Mesendoderm (in vitro differentiated cells): ENCODE results near the gene PAK4.

Source experiments
- DNase-seq: peaks from one replicate; pipeline ENCODE4 v3.0.0; 2013
- H2AK5ac ChIP-seq: 2 replicates; pipeline ENCODE4 v1.6.1; 2013; ENCODE audit warnings: low read length, inconsistent platforms
- H2BK120ac ChIP-seq: 2 replicates; pipeline ENCODE4 v1.6.1; 2013; ENCODE audit warnings: low read depth, mild to moderate bottlenecking, low read length, moderate library complexity, mixed read lengths
- H2BK15ac ChIP-seq: replicated peaks from 2 replicates; pipeline ENCODE4 v1.6.1; 2013; ENCODE audit warnings: low read depth, mild to moderate bottlenecking, moderate library complexity
- H2BK5ac ChIP-seq: 2 replicates; pipeline ENCODE4 v1.6.1; 2013; ENCODE audit warnings: low read length, inconsistent platforms
- H3K18ac ChIP-seq: 2 replicates; pipeline ENCODE4 v1.6.1; 2013; ENCODE audit warnings: mild to moderate bottlenecking, low read length, mixed read lengths
- H3K23ac ChIP-seq: one replicate; pipeline ENCODE4 v1.6.1; 2013; ENCODE audit warnings: low read length
- H3K27ac ChIP-seq: 2 replicates; pipeline ENCODE4 v1.5.1; 2013; ENCODE audit warnings: low read depth, mild to moderate bottlenecking, inconsistent platforms, low read length, moderate library complexity
- H3K27me3 ChIP-seq: 2 replicates; pipeline ENCODE4 v1.6.1; 2013; ENCODE audit warnings: low read length, control low read depth, mild to moderate bottlenecking, inconsistent platforms; ENCODE audit not compliant: insufficient read depth, poor library complexity
- H3K36me3 ChIP-seq: 2 replicates; pipeline ENCODE4 v1.6.1; 2013; ENCODE audit warnings: low read length, inconsistent platforms; ENCODE audit not compliant: control insufficient read depth, insufficient read depth
- H3K4ac ChIP-seq: one replicate; pipeline ENCODE4 v1.6.1; 2013; ENCODE audit warnings: low read depth, mild to moderate bottlenecking, low read length, moderate library complexity
- H3K4me1 ChIP-seq: 2 replicates; pipeline ENCODE4 v1.6.1; 2013; ENCODE audit warnings: low read depth, low read length, inconsistent platforms; ENCODE audit not compliant: control insufficient read depth
- H3K4me2 ChIP-seq: 2 replicates; pipeline ENCODE4 v1.6.1; 2013; ENCODE audit warnings: low read length
- H3K4me3 ChIP-seq: 2 replicates; pipeline ENCODE4 v1.5.1; 2013; ENCODE audit warnings: mild to moderate bottlenecking, low read length
- H3K56ac ChIP-seq: one replicate; pipeline ENCODE4 v1.6.1; 2013; ENCODE audit warnings: low read length
- H3K79me1 ChIP-seq: 2 replicates; pipeline ENCODE4 v1.6.1; 2013; ENCODE audit warnings: low read length, inconsistent platforms
- H3K79me2 ChIP-seq: 2 replicates; pipeline ENCODE4 v1.6.1; 2013; ENCODE audit warnings: mild to moderate bottlenecking, low read length; ENCODE audit not compliant: control insufficient read depth, insufficient read depth
- H3K9ac ChIP-seq: 2 replicates; pipeline ENCODE4 v1.6.1; 2013; ENCODE audit warnings: low read length, inconsistent platforms
- H4K5ac ChIP-seq: one replicate; pipeline ENCODE4 v1.6.1; 2013; ENCODE audit warnings: low read length
- H4K8ac ChIP-seq: one replicate; pipeline ENCODE4 v1.6.1; 2013; ENCODE audit warnings: low read depth, mild to moderate bottlenecking, control low read depth, low read length, moderate library complexity
- whole genome bisulfite sequencing: extraction: QIAGEN DNeasy Blood & Tissue Kit; methylation state at CpG from one replicate; pipeline ENCODE4 v1.1.7; 2013; ENCODE audit warnings: low lambda C conversion rate, missing lambda C conversion rate; ENCODE audit not compliant: insufficient coverage; ENCODE audit errors: extremely low coverage; 5-methylcytosine and 5-hydroxymethylcytosine counted together

Gene PAK4

DNA sequence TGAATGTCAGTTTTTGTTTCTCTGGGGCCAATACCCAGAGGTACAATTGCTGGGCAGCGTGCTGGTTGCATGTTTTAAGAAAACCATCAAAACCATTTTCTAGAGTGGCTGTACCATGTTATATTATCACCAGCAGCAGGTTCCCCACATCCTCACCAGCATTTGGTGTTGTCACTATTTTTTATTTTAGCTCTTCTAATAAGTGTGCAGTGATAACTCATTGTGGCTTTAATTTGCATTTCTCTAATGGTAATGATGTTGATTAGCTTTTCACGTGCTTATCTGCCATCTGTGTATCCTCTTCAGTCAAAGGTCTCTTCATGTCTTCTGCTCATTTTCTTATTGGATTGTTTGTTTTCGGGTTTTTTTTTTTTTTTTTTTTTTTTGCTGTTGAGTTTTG lies 21.9 kb downstream of the PAK4 start:
- Histone ChIP-seq H3K56ac (no peak overlapping the region), H2BK5ac (no peak overlapping the region), H3K23ac (no peak overlapping the region), H4K5ac (no peak overlapping the region), H2AK5ac (no peak overlapping the region), H3K27me3 (no peaks in the 10 kb centered on the region), H2BK15ac (no peak overlapping the region), H3K36me3 (no peaks in the 10 kb centered on the region), H3K79me2 (peaks cover 17% of the 10 kb centered on the region), H2BK120ac (no peak overlapping the region), H3K9ac (no peak overlapping the region), H3K27ac (no peak overlapping the region), H3K4me3 (no peak overlapping the region), H3K79me1 (peaks cover 18% of the 10 kb centered on the region), H4K8ac (no peak overlapping the region), H3K4me2 (no peak overlapping the region), H3K4ac (no peak overlapping the region), H3K4me1 (peaks cover 1% of the 10 kb centered on the region), H3K18ac (no peak overlapping the region)
- no CpG with 5 or more reads among the region's 3 CpGs for WGBS
- no peak for DNase-seq

DNA sequence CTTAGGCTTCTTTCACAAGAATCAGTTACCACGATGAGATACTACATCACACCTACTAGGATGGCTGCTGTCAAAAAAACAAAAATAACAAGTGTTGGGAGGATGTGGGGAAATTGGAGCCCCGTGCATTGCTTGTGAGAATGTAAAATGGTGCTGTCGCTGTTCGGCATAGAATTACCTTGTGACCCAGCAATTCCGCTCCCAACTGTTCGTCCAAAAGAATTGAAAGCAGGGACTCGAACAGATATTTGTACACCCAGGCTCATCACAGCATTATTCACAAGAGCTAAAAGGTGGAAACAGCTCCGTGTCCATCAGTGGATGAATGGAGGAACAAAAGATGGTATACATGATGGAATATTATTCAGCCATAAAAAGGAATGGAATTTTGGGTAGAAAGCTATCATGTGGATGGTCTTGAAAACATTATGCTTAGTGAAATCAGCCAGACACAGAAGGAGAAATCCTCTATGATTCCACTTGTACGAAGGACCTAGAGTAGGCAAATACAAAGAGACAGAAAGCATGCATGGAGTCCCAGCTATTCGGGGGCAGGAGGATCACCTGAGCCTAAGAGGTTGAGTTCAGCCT lies 23.4 kb downstream of the PAK4 start:
- peaks cover 21% of the 10 kb centered on the region for H3K79me1 ChIP-seq
- H3K4me1 ChIP-seq = peaks cover 1% of the 10 kb centered on the region
- H3K23ac ChIP-seq = no peak overlapping the region
- no peak overlapping the region for H3K4ac ChIP-seq
- no peak overlapping the region for H2BK15ac ChIP-seq
- H3K18ac ChIP-seq = no peak overlapping the region
- H4K8ac ChIP-seq = no peak overlapping the region
- no peak overlapping the region for H2AK5ac ChIP-seq
- no peak overlapping the region for H3K27ac ChIP-seq
- no CpG with 5 or more reads among the region's 10 CpGs for WGBS
- no peak overlapping the region for H2BK120ac ChIP-seq
- H3K27me3 ChIP-seq = no peaks in the 10 kb centered on the region
- no peak for DNase-seq
- H3K36me3 ChIP-seq = no peaks in the 10 kb centered on the region
- H3K4me3 ChIP-seq = no peak overlapping the region
- no peak overlapping the region for H2BK5ac ChIP-seq
- peaks cover 11% of the 10 kb centered on the region for H3K79me2 ChIP-seq
- no peak overlapping the region for H4K5ac ChIP-seq
- no peak overlapping the region for H3K4me2 ChIP-seq
- no peak overlapping the region for H3K56ac ChIP-seq
- no peak overlapping the region for H3K9ac ChIP-seq

DNA sequence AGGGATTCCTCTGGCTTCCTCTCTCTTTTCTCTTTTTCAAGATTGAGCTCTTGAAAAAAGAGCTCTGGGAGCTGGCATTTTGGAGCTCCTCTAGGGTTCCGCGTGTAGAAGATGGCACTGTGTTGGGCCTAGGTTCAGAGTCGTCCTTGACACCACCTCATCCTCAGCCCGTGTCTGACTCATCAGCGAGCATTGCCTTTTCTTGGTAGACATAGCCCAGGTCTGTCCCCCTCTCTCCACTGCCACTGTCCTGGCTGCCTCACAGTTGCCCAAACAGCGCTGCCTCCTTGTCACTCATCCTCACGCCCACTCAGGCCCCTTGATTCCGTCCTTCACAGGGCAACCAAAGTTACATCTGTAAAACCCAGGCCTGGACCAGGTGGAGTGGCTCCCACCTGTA lies 24.6 kb downstream of the PAK4 start:
- Histone ChIP-seq H3K79me2 (peaks cover 11% of the 10 kb centered on the region), H3K4me1 (peaks cover 5% of the 10 kb centered on the region), H3K23ac (no peak overlapping the region), H3K27me3 (no peaks in the 10 kb centered on the region), H3K4ac (no peak overlapping the region), H2BK15ac (no peak overlapping the region), H3K27ac (no peak overlapping the region), H4K8ac (no peak overlapping the region), H2AK5ac (no peak overlapping the region), H3K56ac (no peak overlapping the region), H3K4me3 (no peak overlapping the region), H2BK5ac (no peak overlapping the region), H2BK120ac (no peak overlapping the region), H3K4me2 (no peak overlapping the region), H4K5ac (no peak overlapping the region), H3K79me1 (peaks cover 29% of the 10 kb centered on the region), H3K36me3 (no peaks in the 10 kb centered on the region), H3K18ac (no peak overlapping the region), H3K9ac (no peak overlapping the region)
- no peak for DNase-seq
- WGBS = no CpG with 5 or more reads among the region's 8 CpGs

DNA sequence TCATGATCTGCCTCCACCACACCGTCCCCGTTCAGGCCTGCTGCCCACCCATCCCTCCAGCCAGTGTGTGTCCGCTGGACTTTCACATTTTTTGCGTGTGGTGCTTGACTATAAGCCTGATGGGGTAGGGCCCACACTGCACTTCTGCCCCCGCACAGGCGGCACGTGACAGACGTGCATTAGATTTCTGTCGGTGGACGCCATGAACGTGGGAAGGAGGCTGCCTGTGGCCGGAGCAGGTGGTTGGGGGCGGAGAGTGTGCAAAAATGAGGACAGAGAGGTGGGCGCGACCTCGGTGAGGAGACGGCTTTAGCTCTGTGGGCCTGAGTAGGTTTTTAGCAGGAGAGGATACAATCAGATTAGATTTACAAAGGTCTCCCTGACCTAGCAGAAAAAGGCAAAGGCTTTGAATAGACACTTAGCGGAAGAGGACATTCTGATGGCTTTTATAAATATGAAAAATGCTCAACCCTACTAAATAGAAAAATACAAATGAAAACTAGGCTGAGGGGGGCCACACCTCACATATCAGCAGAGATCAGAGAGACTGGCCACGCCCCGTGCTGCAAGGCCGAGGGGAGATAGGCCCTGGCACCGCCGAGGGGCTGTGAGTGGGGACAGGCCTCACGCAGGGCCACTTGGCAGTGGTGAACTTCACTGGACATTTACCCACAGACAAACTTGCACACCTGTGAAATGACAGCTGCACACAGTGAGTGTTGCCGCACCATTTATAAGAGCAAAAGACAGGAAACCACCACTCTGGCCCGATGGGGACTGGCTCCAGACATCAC lies 25.4 kb downstream of the PAK4 start:
- DNase-seq = no peak
- H4K5ac ChIP-seq = no peak overlapping the region
- no peak overlapping the region for H2BK5ac ChIP-seq
- H4K8ac ChIP-seq = no peak overlapping the region
- no peak overlapping the region for H3K9ac ChIP-seq
- no peaks in the 10 kb centered on the region for H3K36me3 ChIP-seq
- no peak overlapping the region for H3K4ac ChIP-seq
- peaks cover 30% of the 10 kb centered on the region for H3K79me1 ChIP-seq
- H3K4me3 ChIP-seq = no peak overlapping the region
- H3K23ac ChIP-seq = no peak overlapping the region
- H2BK15ac ChIP-seq = no peak overlapping the region
- H3K27ac ChIP-seq = no peak overlapping the region
- no peak overlapping the region for H3K56ac ChIP-seq
- no peak overlapping the region for H2AK5ac ChIP-seq
- peaks cover 11% of the 10 kb centered on the region for H3K79me2 ChIP-seq
- no peak overlapping the region for H3K18ac ChIP-seq
- H3K4me1 ChIP-seq = peaks cover 7% of the 10 kb centered on the region
- no peak overlapping the region for H3K4me2 ChIP-seq
- WGBS = no CpG with 5 or more reads among the region's 26 CpGs
- H3K27me3 ChIP-seq = no peaks in the 10 kb centered on the region
- no peak overlapping the region for H2BK120ac ChIP-seq

DNA sequence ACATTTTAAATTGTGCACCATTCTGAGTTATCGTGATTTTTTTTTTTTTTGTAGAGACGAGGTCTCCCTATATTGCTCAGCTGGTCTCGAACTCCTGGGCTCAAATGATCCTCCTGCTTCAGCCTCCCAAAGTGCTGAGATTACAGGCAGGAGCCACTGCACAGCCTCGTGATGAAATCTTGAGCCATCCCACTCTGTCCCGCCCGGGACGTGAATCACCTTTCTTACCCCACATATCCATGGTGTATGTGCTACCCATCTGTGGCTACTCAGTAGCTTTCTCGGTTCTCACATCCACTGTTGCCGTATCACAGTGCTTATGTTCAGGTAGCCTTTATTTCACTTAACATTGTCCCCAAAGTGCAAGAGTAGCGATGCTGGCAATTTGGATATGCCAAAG lies 26.5 kb downstream of the PAK4 start:
- Histone ChIP-seq H3K36me3 (no peaks in the 10 kb centered on the region), H2AK5ac (no peak overlapping the region), H2BK120ac (no peak overlapping the region), H3K27me3 (no peaks in the 10 kb centered on the region), H4K8ac (no peak overlapping the region), H2BK5ac (no peak overlapping the region), H3K4me1 (peaks cover 7% of the 10 kb centered on the region), H3K23ac (no peak overlapping the region), H3K79me1 (peaks cover 30% of the 10 kb centered on the region), H3K27ac (no peak overlapping the region), H2BK15ac (no peak overlapping the region), H3K79me2 (peaks cover 14% of the 10 kb centered on the region), H3K9ac (no peak overlapping the region), H3K18ac (no peak overlapping the region), H3K56ac (no peak overlapping the region), H3K4ac (no peak overlapping the region), H3K4me3 (no peak overlapping the region), H4K5ac (no peak overlapping the region), H3K4me2 (no peak overlapping the region)
- DNase-seq = no peak
- no CpG with 5 or more reads among the region's 10 CpGs for WGBS
